Middle frontal gyrus (tissue), 1 donor: ENCODE results near the gene IRGQ.
"Not testable (repeated sequence)": the region's sequence is repeated elsewhere in the genome, so short reads cannot be mapped to it uniquely, and the experiment has no call there.

Experiments
- DNase-seq: peaks from one replicate; pipeline ENCODE4 v3.0.0-alpha.2; 2015; ENCODE audit warnings: low spot score; ENCODE audit errors: extremely low spot score

The IRGQ gene

DNA sequence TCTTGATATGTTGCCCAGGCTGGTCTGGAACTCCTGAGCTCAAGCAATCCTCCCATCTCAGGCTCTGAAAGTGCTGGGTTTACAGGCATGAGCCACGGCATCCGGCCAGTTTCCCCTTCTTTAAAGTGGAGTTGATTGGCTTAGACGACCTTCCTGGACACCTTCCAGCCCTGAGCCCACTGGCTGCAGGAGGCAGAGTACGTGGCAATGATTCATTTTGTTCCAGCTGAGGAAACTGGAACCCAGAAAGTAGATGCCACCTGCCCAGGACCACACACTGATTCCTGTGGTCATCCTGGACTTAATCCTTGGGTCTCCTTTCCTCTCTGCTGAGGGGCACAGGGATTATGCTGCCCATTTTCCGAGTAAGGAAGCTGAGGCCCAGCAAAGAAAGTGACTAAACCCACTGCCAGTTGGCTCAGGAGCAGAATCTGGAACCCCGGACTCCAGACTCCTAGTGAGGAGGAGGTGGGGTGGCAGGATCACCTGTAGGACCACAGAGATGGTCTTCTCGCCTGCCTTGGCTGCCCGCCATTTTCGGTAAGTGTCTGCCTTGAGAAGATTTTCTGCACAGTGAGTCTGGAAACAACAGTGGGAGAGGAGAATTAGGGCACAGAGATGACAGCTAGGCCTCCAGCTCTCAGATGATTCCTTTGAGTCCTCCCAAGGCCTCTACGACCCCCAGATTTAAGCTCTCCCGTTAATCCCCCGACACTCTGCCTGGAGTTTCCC is 21.3 kb downstream of the IRGQ start:
- DNase-seq, result no peak

DNA sequence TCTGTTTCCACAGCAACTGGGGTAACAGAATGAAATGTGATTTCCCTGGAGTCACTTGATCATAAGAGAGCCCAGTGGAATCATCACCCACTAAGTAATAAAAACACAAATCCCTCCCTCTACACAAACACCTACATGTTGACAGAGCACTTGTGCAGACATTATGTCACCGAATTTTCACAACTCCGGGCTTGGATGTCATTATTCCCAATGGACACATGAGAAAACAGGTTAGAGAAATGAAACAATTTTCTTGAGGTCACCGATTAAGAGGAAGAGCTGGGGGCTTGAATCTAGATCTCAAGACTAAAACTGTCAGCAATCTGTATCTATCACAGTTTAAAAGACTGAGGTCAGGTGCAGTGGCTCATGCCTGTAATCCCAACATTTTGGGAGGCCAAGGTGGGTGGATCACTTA is 23.8 kb downstream of the IRGQ start:
- no peak for DNase-seq

DNA sequence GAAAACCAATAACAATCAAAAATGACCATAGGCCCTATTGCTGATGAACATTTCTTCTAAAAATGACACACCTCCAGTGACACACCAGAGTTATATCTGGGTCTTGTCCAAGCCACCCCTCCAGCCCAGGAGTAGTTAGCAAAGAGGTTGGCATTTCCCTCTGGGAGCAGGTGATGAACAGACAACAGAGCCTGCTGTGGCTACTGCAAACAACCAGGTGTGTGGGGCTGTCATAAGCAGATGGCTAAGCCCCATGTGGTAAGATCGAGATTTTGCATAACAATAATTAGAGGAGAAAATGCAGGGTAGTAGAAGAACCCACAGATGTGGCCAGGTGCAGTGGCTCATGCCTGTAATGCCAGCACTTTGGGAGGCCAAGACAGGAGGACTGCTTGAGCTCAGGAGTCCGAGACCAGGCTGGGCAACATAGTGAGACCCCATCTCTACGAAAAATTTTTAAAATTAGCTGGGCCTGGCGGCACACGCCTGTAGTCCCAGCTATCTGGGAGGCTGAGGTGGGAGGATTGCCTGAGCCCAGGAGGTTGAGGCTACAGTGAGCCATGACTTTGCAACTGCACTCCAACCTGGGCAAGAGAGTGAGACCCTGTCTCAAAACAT is 25.7 kb downstream of the IRGQ start:
- DNase-seq, result no peak

DNA sequence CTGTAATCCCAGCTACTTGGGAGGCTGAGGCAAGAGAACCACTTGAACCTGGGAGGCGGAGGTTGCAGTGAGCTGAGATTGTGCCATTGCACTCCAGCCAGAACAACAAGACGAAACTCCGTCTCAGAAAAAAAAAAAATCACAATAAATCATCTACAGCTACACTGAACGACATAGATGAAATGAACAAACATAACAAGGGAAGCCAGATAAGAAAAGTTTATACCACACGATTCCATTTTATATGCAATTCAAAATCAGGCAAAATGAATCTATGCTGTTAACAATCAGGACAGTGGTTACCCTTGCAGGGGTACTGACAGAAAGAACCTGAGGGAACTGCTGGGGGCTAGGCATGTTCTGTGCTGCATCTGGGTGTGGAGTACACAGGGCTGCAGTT is 26.3 kb downstream of the IRGQ start:
- DNase-seq, result no peak

DNA sequence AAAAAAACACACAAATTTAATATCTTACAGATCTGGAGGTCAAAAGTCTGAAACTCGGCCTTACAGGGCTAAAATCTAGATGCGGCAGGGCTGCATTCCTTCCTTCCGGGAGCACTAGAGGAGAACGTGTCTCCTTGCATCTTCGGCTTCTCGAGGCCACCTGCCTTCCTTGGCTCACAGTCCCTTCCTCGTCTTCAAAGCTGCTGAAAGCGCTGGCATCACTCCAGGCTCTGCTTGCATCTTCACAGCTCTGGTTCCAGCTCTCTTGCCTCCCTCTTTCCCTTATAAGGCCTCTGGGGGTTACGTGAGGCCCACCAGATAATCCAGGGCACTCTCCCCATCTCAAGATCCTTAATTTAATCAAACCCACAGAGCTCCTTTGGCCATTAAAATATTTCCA is 31.1 kb downstream of the IRGQ start:
- DNase-seq, result no peak

DNA sequence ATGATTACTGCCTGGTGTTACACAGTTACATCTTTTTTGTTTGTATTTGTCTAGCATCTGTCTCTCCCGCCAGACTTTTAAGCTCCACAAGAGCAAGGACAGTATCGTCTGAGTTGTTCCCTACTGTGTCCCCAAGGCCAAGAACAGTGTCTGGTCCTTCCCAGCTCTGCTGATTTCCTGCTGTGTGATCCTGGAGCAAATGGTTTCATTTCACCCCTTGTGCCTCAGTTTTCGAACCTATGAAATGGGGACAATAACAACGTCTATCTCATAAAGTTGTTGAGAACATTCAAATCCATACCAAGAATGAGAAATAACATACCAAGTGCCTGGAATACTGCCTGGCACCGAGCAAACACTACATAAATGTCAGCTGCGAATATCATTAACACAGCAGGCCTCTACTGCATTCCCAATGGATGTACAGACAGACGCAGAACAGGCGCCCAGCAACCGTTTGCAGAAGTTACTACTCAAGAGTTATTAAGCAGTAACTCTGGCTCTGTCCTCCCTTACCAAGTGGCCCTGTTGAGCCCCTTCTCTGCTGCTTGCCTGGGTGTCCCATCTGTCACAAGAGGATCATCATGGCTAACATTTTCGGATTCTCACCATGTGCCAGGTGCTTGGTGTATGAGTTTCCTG is 32.0 kb downstream of the IRGQ start:
- DNase-seq, result no peak

DNA sequence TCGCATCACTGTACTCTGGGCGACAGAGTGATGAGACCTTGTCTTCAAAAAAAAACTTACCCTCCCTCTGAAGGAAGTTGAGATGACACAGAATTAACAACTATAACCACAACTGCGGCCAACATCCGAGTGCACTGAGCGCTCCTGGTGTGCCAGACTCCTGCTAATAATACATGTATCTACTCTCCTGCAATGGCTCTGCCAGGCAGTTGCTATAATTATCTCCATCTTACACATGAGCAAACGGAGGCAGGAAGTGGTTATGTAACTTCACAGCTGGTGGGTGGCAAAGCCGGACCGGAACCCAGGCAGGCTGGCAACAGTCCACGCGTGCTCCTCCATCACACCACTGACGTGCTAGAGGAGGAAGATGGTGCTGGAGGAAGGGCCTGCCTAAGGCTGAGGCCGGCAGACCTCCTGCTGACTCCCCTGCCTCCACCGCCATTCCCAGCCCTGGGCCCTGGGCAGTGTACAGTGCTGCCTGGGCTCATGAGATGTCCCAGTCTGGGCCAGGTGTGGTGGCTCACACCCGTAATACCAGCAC is 33.2 kb downstream of the IRGQ start:
- DNase-seq, result peak; percentile 82

DNA sequence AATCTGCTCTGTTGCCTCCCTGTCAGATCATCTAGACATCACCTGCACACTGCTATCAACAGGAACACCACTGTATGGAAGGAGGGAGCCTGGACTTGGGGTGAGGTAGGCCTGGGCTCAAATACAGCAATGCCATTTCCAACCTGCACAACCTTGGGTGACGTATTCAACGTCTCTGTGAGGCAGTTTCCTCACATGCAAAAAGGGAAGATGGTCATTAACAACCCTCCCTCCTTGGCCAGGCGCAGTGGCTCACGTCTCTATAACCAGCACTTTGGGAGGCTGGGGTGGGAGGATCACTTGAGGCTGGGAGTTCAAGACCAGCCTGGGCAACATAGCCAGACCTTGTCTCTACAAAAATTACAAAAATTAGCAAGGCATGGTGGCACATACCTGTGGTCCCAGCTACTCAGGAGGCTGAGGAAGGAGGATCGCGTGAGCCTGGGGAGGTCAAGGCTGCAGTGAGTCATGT is 33.7 kb downstream of the IRGQ start:
- DNase-seq, result no peak

DNA sequence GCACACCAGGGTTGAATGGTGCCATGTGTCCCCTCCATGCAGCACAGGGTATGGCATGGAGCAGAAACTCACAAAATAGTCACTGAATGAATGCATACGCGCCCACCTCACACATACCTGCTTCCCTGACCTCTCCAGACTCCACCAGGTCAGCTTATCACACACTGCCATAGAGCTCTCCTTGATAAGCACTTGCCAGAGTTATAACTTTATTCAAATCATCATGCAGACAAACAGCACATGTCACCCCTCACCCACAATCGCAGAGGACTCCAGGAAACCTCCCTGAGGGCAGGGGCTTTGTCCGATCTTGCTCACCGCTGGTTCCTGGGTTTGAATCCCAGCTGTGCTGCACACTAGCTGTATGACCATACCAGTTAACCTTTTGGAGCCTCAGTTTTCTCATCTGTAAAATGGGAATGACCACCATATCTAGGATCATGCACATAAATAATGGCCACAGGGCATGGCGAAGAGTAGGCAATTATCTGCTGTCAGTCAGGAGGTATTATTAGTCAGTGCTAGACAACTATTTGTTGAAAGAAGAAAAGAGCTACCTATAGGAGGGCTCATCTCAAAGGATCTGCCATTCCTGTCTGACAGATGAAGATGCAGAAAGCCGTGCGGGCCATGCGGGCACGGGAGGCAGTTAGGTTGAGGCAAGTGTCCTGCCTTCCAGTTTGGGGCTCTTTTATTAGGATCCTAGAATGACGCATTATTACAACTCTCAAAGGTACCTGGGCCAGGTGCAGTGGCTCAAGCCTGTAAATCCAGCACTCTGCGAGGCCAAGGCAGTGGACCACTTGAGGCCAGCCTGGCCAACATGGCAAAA is 34.6 kb downstream of the IRGQ start:
- no peak for DNase-seq

DNA sequence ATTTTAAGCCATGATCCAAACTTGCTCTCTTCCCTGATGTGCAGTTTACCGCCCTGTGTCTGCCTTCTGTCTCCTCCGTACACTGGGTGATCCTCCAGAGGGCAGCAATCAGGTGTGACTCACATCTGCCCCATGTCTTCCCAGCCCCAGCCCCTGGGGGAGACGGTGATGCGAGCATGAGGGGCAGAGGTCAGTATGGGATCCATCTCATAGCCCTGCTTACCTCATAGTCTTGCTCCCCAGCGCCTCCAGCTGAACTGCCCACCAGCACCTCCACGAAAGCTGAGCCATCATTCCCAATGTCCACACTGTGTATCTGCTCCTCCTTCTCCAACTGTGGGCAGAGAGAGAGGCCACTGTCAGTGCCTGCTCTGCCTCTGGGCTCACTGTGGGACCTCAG is 35.2 kb downstream of the IRGQ start:
- no peak for DNase-seq

DNA sequence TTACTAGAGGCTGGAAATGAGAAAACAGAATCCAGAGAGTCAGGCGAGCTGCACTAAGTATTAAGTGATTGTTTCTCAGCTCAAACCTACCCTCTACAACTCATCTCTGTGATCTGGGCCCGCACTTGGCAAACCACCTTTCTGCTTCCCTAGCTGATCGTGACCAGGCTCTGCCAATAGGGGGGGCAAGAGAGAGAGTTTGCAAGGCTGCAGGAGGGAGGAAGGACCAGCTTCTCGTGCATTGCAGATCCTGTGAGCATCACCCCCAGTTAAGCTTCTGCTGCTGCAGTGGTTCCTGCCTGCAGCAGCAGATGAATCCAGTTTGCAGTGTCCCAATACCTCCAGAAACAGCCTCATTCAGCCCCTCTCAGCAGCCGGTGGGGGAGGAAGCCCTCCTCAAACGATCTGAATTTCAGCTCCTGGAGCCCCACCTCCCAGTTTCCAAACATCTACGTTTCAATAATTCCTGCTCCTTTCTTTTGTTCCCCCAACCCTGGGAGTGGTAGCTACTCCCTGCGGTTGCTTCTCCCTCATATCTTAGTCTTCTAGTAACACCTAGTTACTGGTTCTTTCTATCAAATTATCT is 40.7 kb downstream of the IRGQ start:
- DNase-seq, result peak; percentile 78

DNA sequence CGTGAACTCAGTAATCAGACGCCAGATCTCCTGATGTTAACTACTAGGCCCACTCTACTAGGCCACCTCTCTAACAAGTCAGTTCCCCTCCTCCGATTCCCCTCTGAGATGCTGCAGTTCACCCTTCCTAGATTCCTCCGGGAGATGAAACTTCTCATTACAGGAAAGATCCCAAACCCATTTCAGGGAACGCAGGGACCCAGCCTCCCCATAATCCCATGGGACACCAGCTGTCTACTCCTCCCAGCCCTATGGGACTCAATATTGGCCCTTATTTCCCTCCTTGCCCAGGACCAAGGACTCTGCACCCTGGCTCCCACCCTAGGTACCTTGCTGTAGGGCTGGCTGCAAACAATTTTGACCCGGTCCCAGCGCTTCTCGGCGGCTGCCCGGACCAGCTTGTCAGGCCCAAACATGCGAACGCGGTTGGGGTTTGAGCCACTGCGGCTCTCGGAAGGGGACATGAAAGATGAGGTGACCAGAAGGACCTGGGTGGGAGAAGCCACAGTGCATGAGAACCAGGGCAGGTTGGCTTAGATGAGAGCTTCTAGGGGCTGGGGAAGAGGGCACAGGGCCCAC is 41.5 kb downstream of the IRGQ start:
- DNase-seq, result no peak

DNA sequence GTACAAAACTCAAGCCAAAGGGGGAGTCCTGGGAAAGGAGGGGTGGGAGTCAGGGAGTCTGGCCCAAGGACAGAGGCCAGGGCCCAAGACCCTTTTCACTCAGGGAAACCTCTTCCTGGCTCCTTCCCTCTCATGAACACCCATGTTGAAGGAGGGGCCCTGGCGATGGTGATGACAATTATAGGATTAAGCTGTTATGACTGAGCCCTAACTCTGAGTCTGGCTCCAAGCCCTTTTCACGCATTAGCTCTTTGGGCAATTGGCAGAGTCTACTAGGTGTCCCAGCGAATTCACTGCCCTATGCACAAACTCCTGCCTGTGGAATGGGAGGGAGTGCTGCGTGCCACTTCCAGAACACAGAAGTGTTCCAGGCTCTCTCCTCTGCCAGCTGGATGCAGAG is 42.3 kb downstream of the IRGQ start:
- DNase-seq, result no peak

DNA sequence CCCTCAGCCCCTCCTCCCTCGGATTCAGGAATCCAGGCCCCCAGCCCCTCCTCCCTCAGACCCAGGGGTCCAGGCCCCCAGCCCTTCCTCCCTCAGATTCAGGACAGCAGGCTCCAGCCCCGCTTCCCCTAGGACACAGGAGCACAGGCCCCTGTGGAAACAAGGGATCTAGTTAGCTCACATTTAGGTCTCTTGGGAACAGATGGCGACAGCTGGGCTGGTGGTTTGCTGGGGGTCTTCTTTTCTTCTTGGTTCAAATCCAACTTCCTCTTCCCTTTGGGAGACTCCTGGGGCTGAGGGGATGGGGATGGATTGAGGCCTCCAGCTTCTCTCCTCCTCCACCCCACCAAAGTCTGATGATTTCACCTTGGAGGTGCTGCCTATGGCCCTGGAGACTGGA is 43.3 kb downstream of the IRGQ start:
- no peak for DNase-seq

DNA sequence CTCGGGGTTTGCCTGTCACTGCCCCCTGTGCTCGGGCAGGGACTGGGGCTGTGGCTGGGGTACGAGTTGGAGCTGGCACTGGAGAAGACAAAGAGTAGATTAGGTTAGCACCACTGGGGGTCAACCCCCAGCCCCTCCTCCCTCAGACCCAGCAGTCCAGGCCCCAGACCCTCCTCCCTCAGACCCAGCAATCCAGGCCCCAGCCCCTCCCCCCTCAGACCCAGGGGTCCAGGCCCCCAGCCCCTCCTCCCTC is 43.8 kb downstream of the IRGQ start:
- no peak for DNase-seq

DNA sequence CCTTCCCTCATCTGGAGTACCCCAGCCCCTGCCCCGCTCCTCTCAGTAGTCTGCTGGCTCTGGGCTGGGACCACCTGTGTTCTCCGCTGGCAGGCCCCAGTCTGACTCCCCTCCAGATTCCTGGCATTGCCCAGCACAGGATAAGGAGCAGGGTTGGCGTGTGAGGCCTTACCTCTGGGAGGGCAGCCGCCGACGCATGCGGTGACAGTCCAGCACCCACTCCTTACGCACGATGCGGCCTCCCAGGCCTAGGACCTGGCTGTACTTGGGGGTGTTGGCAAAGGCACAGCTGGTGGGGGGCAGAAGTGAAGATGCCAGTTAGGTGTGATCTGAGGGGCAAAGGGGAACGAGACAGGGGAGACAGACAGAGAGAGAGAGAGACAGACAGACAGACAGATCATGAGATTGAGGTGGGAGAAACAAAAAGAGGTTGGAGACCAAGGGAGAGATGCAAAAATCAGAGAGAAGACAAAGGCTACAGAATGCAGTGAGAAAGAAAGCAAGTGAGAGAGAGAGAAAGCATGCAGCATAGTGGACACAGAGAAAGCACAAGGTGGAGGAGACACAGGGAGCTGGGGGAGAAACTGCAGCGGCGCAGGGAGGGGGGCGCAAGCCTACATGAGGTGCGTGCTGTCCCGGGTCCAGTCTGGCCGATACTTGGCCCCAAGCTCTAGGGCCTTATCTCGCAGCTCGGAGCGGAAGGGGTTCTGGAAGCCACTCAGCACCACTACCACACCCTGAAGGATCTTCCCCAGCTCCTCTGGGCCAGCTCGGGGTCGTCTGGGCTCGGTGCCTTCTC is 44.3 kb downstream of the IRGQ start:
- DNase-seq, result no peak

DNA sequence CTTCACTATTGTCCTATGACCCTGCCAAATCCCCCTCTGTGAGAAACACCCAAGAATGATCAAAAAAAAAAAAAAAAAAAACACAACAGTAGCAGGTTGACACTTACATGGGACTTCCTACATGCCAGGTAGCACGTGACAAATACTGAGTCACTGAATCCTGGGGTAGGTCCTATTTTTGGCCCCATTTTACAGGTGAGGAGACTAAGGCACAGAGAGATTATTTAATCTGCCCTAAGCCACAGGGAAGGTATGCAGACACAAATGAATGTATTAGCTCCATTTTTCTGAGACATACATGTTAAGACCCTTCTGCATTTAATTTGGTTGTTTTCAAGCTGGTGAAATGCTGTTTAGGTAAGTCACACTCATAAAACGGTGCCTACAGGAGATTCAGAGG is 47.2 kb downstream of the IRGQ start:
- no peak for DNase-seq

DNA sequence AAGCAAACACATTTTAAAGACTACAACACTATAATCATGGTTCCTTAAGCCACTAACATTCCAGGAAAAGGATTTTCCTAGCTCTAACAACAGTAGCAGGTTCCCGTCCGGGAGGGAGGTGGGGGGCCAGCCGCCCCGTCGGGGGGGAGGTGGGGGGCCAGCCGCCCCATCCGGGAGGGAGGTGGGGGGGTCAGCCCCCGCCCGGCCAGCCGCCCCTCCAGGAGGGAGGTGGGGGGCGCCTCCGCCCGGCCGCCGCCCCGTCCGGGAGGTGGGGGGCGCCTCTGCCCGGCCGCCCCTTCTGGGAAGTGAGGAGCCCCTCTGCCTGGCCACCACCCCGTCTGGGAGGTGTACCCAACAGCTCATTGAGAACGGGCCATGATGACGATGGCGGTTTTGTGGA is 48.0 kb downstream of the IRGQ start:
- DNase-seq, result not testable (repeated sequence)

DNA sequence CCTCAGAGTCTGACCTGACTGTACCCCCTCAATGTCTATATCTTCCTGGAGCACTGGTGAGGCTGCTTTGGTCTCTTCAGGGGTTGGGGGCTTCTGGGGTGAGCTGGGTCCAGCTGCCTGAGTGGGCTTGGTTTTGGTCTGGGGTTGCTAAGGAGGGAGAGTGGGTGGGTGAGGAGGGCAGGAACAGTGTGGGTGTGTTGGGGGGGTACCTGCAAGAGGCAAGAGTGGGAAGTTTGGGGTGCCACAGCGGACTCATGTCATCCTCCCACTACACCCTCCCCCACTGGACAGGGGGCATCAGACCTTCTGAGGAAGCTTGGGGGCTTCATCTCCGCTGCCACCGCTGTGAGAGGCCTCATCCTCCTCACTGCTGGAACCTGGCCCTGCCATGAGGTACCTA is 49.4 kb downstream of the IRGQ start:
- DNase-seq, result no peak

DNA sequence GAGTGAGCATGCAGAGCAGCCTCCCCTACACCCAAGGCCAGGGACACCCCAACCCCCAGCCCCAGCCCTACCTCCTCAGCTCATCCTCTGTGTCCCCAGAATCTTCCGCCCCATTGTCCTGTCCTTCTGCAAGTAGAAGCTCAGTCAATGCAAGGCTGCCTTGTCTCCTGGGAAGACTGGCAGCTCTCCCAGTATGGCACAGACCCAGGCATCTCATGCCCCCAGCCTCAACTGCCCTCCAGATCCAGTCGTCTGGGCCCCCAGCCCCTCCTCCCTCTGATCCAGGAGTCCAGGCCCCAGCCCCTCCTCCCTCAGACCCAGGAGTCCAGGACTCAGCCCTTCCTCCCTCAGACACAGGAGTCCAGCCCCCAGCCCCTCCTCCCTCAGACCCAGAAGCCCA is 50.0 kb downstream of the IRGQ start:
- no peak for DNase-seq
